GM12878 (cell line): Measurements from ENCODE around the gene ATP1A3.

Source experiments
- CBFB ChIP-seq: IDR thresholded peaks from 2 replicates; pipeline ENCODE4 v1.6.1; 2016; ENCODE audit warnings: antibody characterized with exemption, low read depth
- CTCF ChIP-seq, 3 experiments: IDR thresholded peaks in 2 of 3; conservative IDR thresholded peaks in 1 of 3; 2 replicates each; pipeline ENCODE4 v1.5.1; 2011; ENCODE audit warnings: low read depth in 3 of 3, low read length in 3 of 3, mild to moderate bottlenecking in 3 of 3, control low read depth in 2 of 3, moderate library complexity in 2 of 3, inconsistent platforms in 1 of 3, mixed read lengths in 1 of 3; ENCODE audit not compliant: control insufficient read depth in 2 of 3, insufficient read depth in 1 of 3; ENCODE audit errors: extremely low read depth in 1 of 3
- RAD21 ChIP-seq: IDR thresholded peaks from 2 replicates; pipeline ENCODE4 v1.6.1; 2011; ENCODE audit warnings: mild to moderate bottlenecking, low read depth, low read length, moderate library complexity; ENCODE audit not compliant: insufficient read depth
- TAF1 ChIP-seq: IDR thresholded peaks from 2 replicates; pipeline ENCODE4 v1.6.1; 2011; ENCODE audit warnings: mild to moderate bottlenecking, low read depth, low read length, borderline replicate concordance

- no peak for TF ChIP-seq CTCF (IDR thresholded peaks at IDR 0.05 in 2 of 3, conservative IDR thresholded peaks at IDR 0.05 in 1 of 3; ENCODE audit: control insufficient read depth in 2 of 3, extremely low read depth in 1 of 3, insufficient read depth in 1 of 3, low read depth in 3 of 3, low read length in 3 of 3)
- no peak for TF ChIP-seq TAF1
- no peak for TF ChIP-seq CBFB
- no peak for TF ChIP-seq RAD21
Measured at GRCh38 chr19:41967054-41967783, 26.8 kb downstream of the ATP1A3 start.
